ENCODE measurements around the gene MCRIP1. TPM values are rescaled to one million over a fixed set of nuclear protein-coding genes. Genes with fewer than 3 reads are reported as not detected.

The MCRIP1 gene
- polyA plus RNA-seq, 1 of the 3 experiments (the other 2 are of a cell fraction): 156 TPM

DNA sequence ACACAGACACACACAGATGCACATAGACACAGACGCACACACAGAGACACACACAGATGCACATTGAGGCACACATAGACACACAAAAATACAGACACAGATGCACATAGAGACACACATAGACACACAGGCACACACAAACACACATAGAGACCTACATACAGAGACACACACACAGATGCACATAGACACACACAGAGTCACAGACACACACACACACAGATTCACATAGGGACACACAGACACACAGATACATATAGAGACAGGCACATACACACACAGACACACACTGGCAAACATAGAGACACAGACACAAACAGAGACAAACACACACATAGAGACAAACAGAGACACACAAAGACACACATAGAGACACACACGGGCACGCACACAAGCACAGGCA is 39.0 kb downstream of the MCRIP1 start:
- no peak for DNase-seq
- H3K4me2 ChIP-seq: no peak overlapping the region
- WGBS (ENCODE audit: low lambda C conversion rate): 95% methylated on average over 3 of the region's 3 CpGs
- no peaks in the 10 kb centered on the region for H3K79me2 ChIP-seq (ENCODE audit: insufficient read depth)
- H3K9me2 ChIP-seq: no peaks in the 10 kb centered on the region
- POLR2A ChIA-PET: interaction anchor here (1.2 kb wide), 1 partner anchor 13 kb away, joined by 3 read pairs; no protein-coding TSS in a partner anchor
- no peaks in the 10 kb centered on the region for H4K20me1 ChIP-seq (ENCODE audit: insufficient read depth)
- no peak overlapping the region for H3K9ac ChIP-seq
- no peaks in the 10 kb centered on the region for H3K9me3 ChIP-seq
- no peak overlapping the region for H3K27ac ChIP-seq (ENCODE audit: low read depth in 2 of 2, low read length in 1 of 2)
- no peaks in the 10 kb centered on the region for H3K36me3 ChIP-seq (replicated peaks in 1 of 2; ENCODE audit: control insufficient read depth in 1 of 2, insufficient read depth in 2 of 2, low read length in 1 of 2)
- peaks cover under 1% of the 10 kb centered on the region; the same call in 1 of the 2 replicates for H3K27me3 ChIP-seq (ENCODE audit: insufficient read depth)
- no peak overlapping the region for H2AFZ ChIP-seq (ENCODE audit: low read depth)
- no peaks in the 10 kb centered on the region; a peak in 1 of 4 replicates for H3K4me1 ChIP-seq (ENCODE audit: control insufficient read depth in 1 of 2, insufficient read depth in 2 of 2, low read depth in 1 of 2, low read length in 1 of 2)
- H3F3A ChIP-seq (replicated peaks; ENCODE audit: insufficient read depth): peaks cover 3% of the 10 kb centered on the region
- CTCF ChIA-PET: interaction anchor here (1.3 to 1.5 kb wide), 2 partner anchors 16 to 60 kb away, joined by 3 to 9 read pairs; no protein-coding TSS in a partner anchor
- H3K4me3 ChIP-seq (ENCODE audit: low read depth in 2 of 2, low read length in 1 of 2): no peak overlapping the region
- TF ChIP-seq RCOR1 (IDR thresholded peaks at IDR 0.05; ENCODE audit: low read length): no peak
- no peak for TF ChIP-seq GATA2 (CRISPR knock-in tag; IDR thresholded peaks at IDR 0.05)

- Histone ChIP-seq H3K9me3 (no peaks in the 10 kb centered on the region), H3K9ac (no peak overlapping the region), H2AFZ (ENCODE audit: low read depth) (no peak overlapping the region), H3K4me2 (no peak overlapping the region), H3K27me3 (ENCODE audit: insufficient read depth) (no peaks in the 10 kb centered on the region), H4K20me1 (ENCODE audit: insufficient read depth) (no peaks in the 10 kb centered on the region), H3K4me1 (ENCODE audit: control insufficient read depth in 1 of 2, insufficient read depth in 2 of 2, low read depth in 1 of 2, low read length in 1 of 2) (no peaks in the 10 kb centered on the region; a peak in 1 of 4 replicates), H3K79me2 (ENCODE audit: insufficient read depth) (no peaks in the 10 kb centered on the region), H3K9me2 (no peaks in the 10 kb centered on the region), H3K36me3 (replicated peaks in 1 of 2; ENCODE audit: control insufficient read depth in 1 of 2, insufficient read depth in 2 of 2, low read length in 1 of 2) (no peaks in the 10 kb centered on the region), H3F3A (replicated peaks; ENCODE audit: insufficient read depth) (peaks cover 3% of the 10 kb centered on the region), H3K4me3 (ENCODE audit: low read depth in 2 of 2, low read length in 1 of 2) (no peak overlapping the region), H3K27ac (ENCODE audit: low read depth in 2 of 2, low read length in 1 of 2) (no peak overlapping the region)
- TF ChIP-seq, protein P1, sequence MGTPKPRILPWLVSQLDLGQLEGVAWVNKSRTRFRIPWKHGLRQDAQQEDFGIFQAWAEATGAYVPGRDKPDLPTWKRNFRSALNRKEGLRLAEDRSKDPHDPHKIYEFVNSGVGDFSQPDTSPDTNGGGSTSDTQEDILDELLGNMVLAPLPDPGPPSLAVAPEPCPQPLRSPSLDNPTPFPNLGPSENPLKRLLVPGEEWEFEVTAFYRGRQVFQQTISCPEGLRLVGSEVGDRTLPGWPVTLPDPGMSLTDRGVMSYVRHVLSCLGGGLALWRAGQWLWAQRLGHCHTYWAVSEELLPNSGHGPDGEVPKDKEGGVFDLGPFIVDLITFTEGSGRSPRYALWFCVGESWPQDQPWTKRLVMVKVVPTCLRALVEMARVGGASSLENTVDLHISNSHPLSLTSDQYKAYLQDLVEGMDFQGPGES (IDR thresholded peaks at IDR 0.05; ENCODE audit: low read depth, low read length): no peak
- TF ChIP-seq EP300 (IDR thresholded peaks at IDR 0.05; ENCODE audit: borderline replicate concordance in 1 of 2, low read depth in 1 of 2, low read length in 1 of 2) (no peak), MEF2A (IDR thresholded peaks at IDR 0.05; ENCODE audit: borderline replicate concordance, low read depth) (no peak), SMC3 (IDR thresholded peaks at IDR 0.05; ENCODE audit: low read depth, low read length) (no peak), RFX5 (IDR thresholded peaks at IDR 0.05; ENCODE audit: low read length) (no peak), FOSL2 (IDR thresholded peaks at IDR 0.05; ENCODE audit: borderline replicate concordance, low read depth) (no peak), SIN3A (IDR thresholded peaks at IDR 0.05; ENCODE audit: borderline replicate concordance, low read depth, low read length) (no peak), YY1 (IDR thresholded peaks at IDR 0.05; ENCODE audit: low read depth) (no peak)
- no peak for DNase-seq
- WGBS (ENCODE audit: low lambda C conversion rate): 60% methylated on average over 8 of the region's 8 CpGs
- ChIA-PET POLR2A (no interaction called here), CTCF (no interaction called here)
These were observed 40.1 kb downstream of the MCRIP1 start for GRCh38 chr17:81792675-81793615.

Other genes starting within 250 kb of the MCRIP1 start
- 88.6 and 105 TPM in 2 replicates for gene NPLOC4, start 196.2 kb downstream of the MCRIP1 start, polyA plus RNA-seq (2012; rRNA removed)
- 4.7 and 6.0 TPM in 2 replicates for gene TSPAN10, start 196.1 kb downstream of the MCRIP1 start, polyA plus RNA-seq (2012; rRNA removed)
- gene PDE6G, start 176.7 kb downstream of the MCRIP1 start, polyA plus RNA-seq (2012; rRNA removed): 4.4 and 5.0 TPM in 2 replicates
- 103 and 124 TPM in 2 replicates for gene OXLD1, start 166.7 kb downstream of the MCRIP1 start, polyA plus RNA-seq (2012; rRNA removed)
- 55.1 and 62.4 TPM in 2 replicates for gene CCDC137, start 166.6 kb downstream of the MCRIP1 start, polyA plus RNA-seq (2012; rRNA removed)
- 148 and 166 TPM in 2 replicates for gene ARL16, start 149.5 kb downstream of the MCRIP1 start, polyA plus RNA-seq (2012; rRNA removed)
- gene HGS, start 149.3 kb downstream of the MCRIP1 start, polyA plus RNA-seq (2012; rRNA removed): 184 and 192 TPM in 2 replicates
- 255 and 322 TPM in 2 replicates for gene MRPL12, start 129.9 kb downstream of the MCRIP1 start, polyA plus RNA-seq (2012; rRNA removed)
- gene SLC25A10, start 121.0 kb downstream of the MCRIP1 start, polyA plus RNA-seq (2012; rRNA removed): 29.9 and 34.7 TPM in 2 replicates
- not detected in 2 replicates for gene GCGR, start 29.1 kb downstream of the MCRIP1 start, polyA plus RNA-seq (2012; rRNA removed)
- gene PPP1R27, start 1.8 kb upstream of the MCRIP1 start, polyA plus RNA-seq (2012; rRNA removed): 0.07 and 0.16 TPM in 2 replicates
- 112 and 165 TPM in 2 replicates for gene P4HB, start 27.2 kb upstream of the MCRIP1 start, polyA plus RNA-seq (2012; rRNA removed)
- 184 and 385 TPM in 2 replicates for gene ARHGDIA, start 38.0 kb upstream of the MCRIP1 start, polyA plus RNA-seq (2012; rRNA removed)
- 176 and 269 TPM in 2 replicates for gene ALYREF, start 58.3 kb upstream of the MCRIP1 start, polyA plus RNA-seq (2012; rRNA removed)
- gene ANAPC11, start 58.4 kb upstream of the MCRIP1 start, polyA plus RNA-seq (2012; rRNA removed): 1,022 and 1,275 TPM in 2 replicates
- 0.91 and 2.4 TPM in 2 replicates for gene NPB, start 68.9 kb upstream of the MCRIP1 start, polyA plus RNA-seq (2012; rRNA removed)
- gene PCYT2, start 78.1 kb upstream of the MCRIP1 start, polyA plus RNA-seq (2012; rRNA removed): 46.2 and 54.1 TPM in 2 replicates
- gene SIRT7, start 84.9 kb upstream of the MCRIP1 start, polyA plus RNA-seq (2012; rRNA removed): 32.6 and 34.1 TPM in 2 replicates
- gene MAFG, start 94.4 kb upstream of the MCRIP1 start, polyA plus RNA-seq (2012; rRNA removed): 30.3 and 38.7 TPM in 2 replicates
- gene PYCR1, start 104.0 kb upstream of the MCRIP1 start, polyA plus RNA-seq (2012; rRNA removed): 121 and 165 TPM in 2 replicates
- gene MYADML2, start 113.9 kb upstream of the MCRIP1 start, polyA plus RNA-seq (2012; rRNA removed): not detected in 2 replicates
- 0.33 and 0.36 TPM in 2 replicates for gene NOTUM, start 127.9 kb upstream of the MCRIP1 start, polyA plus RNA-seq (2012; rRNA removed)
- 27.5 and 36.2 TPM in 2 replicates for gene ASPSCR1, start 144.3 kb upstream of the MCRIP1 start, polyA plus RNA-seq (2012; rRNA removed)
- 247 and 255 TPM in 2 replicates for gene CENPX, start 189.6 kb upstream of the MCRIP1 start, polyA plus RNA-seq (2012; rRNA removed)
- gene LRRC45, start 190.0 kb upstream of the MCRIP1 start, polyA plus RNA-seq (2012; rRNA removed): 30.3 and 31.5 TPM in 2 replicates
- 69.9 and 83.6 TPM in 2 replicates for gene RAC3, start 198.4 kb upstream of the MCRIP1 start, polyA plus RNA-seq (2012; rRNA removed)
- 153 and 190 TPM in 2 replicates for gene DCXR, start 204.4 kb upstream of the MCRIP1 start, polyA plus RNA-seq (2012; rRNA removed)
- gene RFNG, start 218.5 kb upstream of the MCRIP1 start, polyA plus RNA-seq (2012; rRNA removed): 54.4 and 68.6 TPM in 2 replicates
- gene GPS1, start 218.6 kb upstream of the MCRIP1 start, polyA plus RNA-seq (2012; rRNA removed): 264 and 272 TPM in 2 replicates
- gene DUS1L, start 232.5 kb upstream of the MCRIP1 start, polyA plus RNA-seq (2012; rRNA removed): 144 and 163 TPM in 2 replicates